Stimulated activated memory B cell treated with anti-CD40 and anti-IgM and Interleukin-4, amounts not matched to agents 10 μg/mL and 1 μg/mL and 100 μg/mL, for 72 hours (primary cell): ENCODE results near the gene GATC.

Experiments
- ATAC-seq: fragments of 150-1000 bp; cut with Tn5 transposase; 2 replicates; pipeline ENCODE4 v1.10.0; 2021
- H3K27ac Mint-ChIP-seq: one replicate; pipeline ENCODE4 v1.8.0; 2022; ENCODE audit warnings: mild to moderate bottlenecking, mixed read lengths
- H3K27me3 Mint-ChIP-seq: one replicate; pipeline ENCODE4 v1.8.0; 2022; ENCODE audit warnings: mixed read lengths
- H3K36me3 Mint-ChIP-seq: one replicate; pipeline ENCODE4 v1.8.0; 2022; ENCODE audit warnings: mixed read lengths
- H3K4me1 Mint-ChIP-seq: one replicate; pipeline ENCODE4 v1.8.0; 2022; ENCODE audit warnings: mixed read lengths
- H3K4me3 Mint-ChIP-seq: one replicate; pipeline ENCODE4 v1.8.0; 2022; ENCODE audit warnings: mild to moderate bottlenecking, moderate library complexity, mixed read lengths
- H3K9me3 Mint-ChIP-seq: one replicate; pipeline ENCODE4 v1.8.0; 2022; ENCODE audit warnings: mixed read lengths

GATC gene

GRCh38 chr12:120455302-120455701 is 9.1 kb downstream of the GATC start:
- Mint-ChIP-seq H3K36me3 (peaks cover 36% of the 10 kb centered on the region), H3K27ac (peak overlapping the region; percentile 46), H3K9me3 (no peaks in the 10 kb centered on the region), H3K4me1 (peaks cover 8% of the 10 kb centered on the region), H3K27me3 (no peaks in the 10 kb centered on the region), H3K4me3 (no peak overlapping the region)
- ATAC-seq, result no peak

- no peaks in the 10 kb centered on the region for H3K9me3 Mint-ChIP-seq
- H3K4me3 Mint-ChIP-seq, result no peak overlapping the region
- H3K4me1 Mint-ChIP-seq, result peaks cover 8% of the 10 kb centered on the region
- ATAC-seq, result no peak
- H3K36me3 Mint-ChIP-seq, result peaks cover 43% of the 10 kb centered on the region
- no peaks in the 10 kb centered on the region for H3K27me3 Mint-ChIP-seq
- no peak overlapping the region for H3K27ac Mint-ChIP-seq
Measured at GRCh38 chr12:120457133-120457532, 10.9 kb downstream of the GATC start.

GRCh38 chr12:120460157-120460556 is 13.9 kb downstream of the GATC start:
- Mint-ChIP-seq H3K36me3 (peaks cover 66% of the 10 kb centered on the region), H3K4me1 (peaks cover 8% of the 10 kb centered on the region), H3K27ac (no peak overlapping the region), H3K4me3 (no peak overlapping the region), H3K9me3 (no peaks in the 10 kb centered on the region), H3K27me3 (no peaks in the 10 kb centered on the region)
- ATAC-seq, result no peak

GRCh38 chr12:120462099-120462640 is 15.9 kb downstream of the GATC start:
- no peak overlapping the region for H3K27ac Mint-ChIP-seq
- H3K4me3 Mint-ChIP-seq, result no peak overlapping the region
- H3K4me1 Mint-ChIP-seq, result peaks cover 25% of the 10 kb centered on the region
- H3K27me3 Mint-ChIP-seq, result no peaks in the 10 kb centered on the region
- ATAC-seq, result no peak
- no peaks in the 10 kb centered on the region for H3K9me3 Mint-ChIP-seq
- peaks cover 56% of the 10 kb centered on the region for H3K36me3 Mint-ChIP-seq

GRCh38 chr12:120463712-120464111 is 17.5 kb downstream of the GATC start:
- H3K4me1 Mint-ChIP-seq, result peaks cover 40% of the 10 kb centered on the region
- no peak overlapping the region for H3K27ac Mint-ChIP-seq
- no peak overlapping the region for H3K4me3 Mint-ChIP-seq
- peaks cover 54% of the 10 kb centered on the region for H3K36me3 Mint-ChIP-seq
- no peaks in the 10 kb centered on the region for H3K9me3 Mint-ChIP-seq
- H3K27me3 Mint-ChIP-seq, result no peaks in the 10 kb centered on the region
- no peak for ATAC-seq

GRCh38 chr12:120465756-120466155 is 19.5 kb downstream of the GATC start:
- Mint-ChIP-seq H3K27me3 (no peaks in the 10 kb centered on the region), H3K27ac (no peak overlapping the region), H3K4me3 (no peak overlapping the region), H3K9me3 (no peaks in the 10 kb centered on the region), H3K4me1 (peaks cover 53% of the 10 kb centered on the region), H3K36me3 (peaks cover 40% of the 10 kb centered on the region)
- no peak for ATAC-seq

GRCh38 chr12:120466560-120467315 is 20.5 kb downstream of the GATC start:
- ATAC-seq, result no peak
- Mint-ChIP-seq H3K27me3 (no peaks in the 10 kb centered on the region), H3K9me3 (no peaks in the 10 kb centered on the region), H3K4me3 (no peak overlapping the region), H3K27ac (no peak overlapping the region), H3K36me3 (peaks cover 39% of the 10 kb centered on the region), H3K4me1 (peaks cover 53% of the 10 kb centered on the region)

GRCh38 chr12:120467439-120467838 is 21.2 kb downstream of the GATC start:
- no peak for ATAC-seq
- Mint-ChIP-seq H3K36me3 (peaks cover 34% of the 10 kb centered on the region), H3K27ac (no peak overlapping the region), H3K4me1 (peaks cover 53% of the 10 kb centered on the region), H3K27me3 (no peaks in the 10 kb centered on the region), H3K9me3 (no peaks in the 10 kb centered on the region), H3K4me3 (peak overlapping the region; percentile 91)

- Mint-ChIP-seq H3K36me3 (peaks cover 25% of the 10 kb centered on the region), H3K9me3 (no peaks in the 10 kb centered on the region), H3K27ac (peak overlapping the region; percentile 90), H3K4me1 (peaks cover 53% of the 10 kb centered on the region), H3K4me3 (peak overlapping the region; percentile 91), H3K27me3 (no peaks in the 10 kb centered on the region)
- no peak for ATAC-seq
Measured at GRCh38 chr12:120468325-120468820, 22.1 kb downstream of the GATC start.

- Mint-ChIP-seq H3K4me1 (peaks cover 53% of the 10 kb centered on the region), H3K27me3 (no peaks in the 10 kb centered on the region), H3K9me3 (no peaks in the 10 kb centered on the region), H3K4me3 (peak overlapping the region; percentile 91), H3K27ac (peak overlapping the region; percentile 90), H3K36me3 (peaks cover 20% of the 10 kb centered on the region)
- peak; percentile 80 for ATAC-seq
Measured at GRCh38 chr12:120468821-120469449, 22.7 kb downstream of the GATC start.

GRCh38 chr12:120469450-120470149 is 23.4 kb downstream of the GATC start, which contains the start of gene SRSF9:
Gene SRSF9 (minus strand): TSS chr12:120469748. CDS start chr12:120469609, 139 bp downstream.
- H3K27me3 Mint-ChIP-seq, result no peaks in the 10 kb centered on the region
- H3K4me3 Mint-ChIP-seq, result peak within 1 kb of the TSS; percentile 91
- H3K36me3 Mint-ChIP-seq, result peaks cover 13% of the 10 kb centered on the region
- H3K4me1 Mint-ChIP-seq, result peaks cover 49% of the 10 kb centered on the region
- peak within 1 kb of the TSS; percentile 90 for H3K27ac Mint-ChIP-seq
- peak; percentile 98 for ATAC-seq
- no peaks in the 10 kb centered on the region for H3K9me3 Mint-ChIP-seq

GRCh38 chr12:120470150-120470784 is 24.0 kb downstream of the GATC start:
- Mint-ChIP-seq H3K27ac (peak overlapping the region; percentile 90), H3K4me3 (peak overlapping the region; percentile 91), H3K36me3 (peaks cover 7% of the 10 kb centered on the region), H3K27me3 (no peaks in the 10 kb centered on the region), H3K9me3 (no peaks in the 10 kb centered on the region), H3K4me1 (peaks cover 47% of the 10 kb centered on the region)
- peak; percentile 27 for ATAC-seq

- Mint-ChIP-seq H3K27ac (no peak overlapping the region), H3K36me3 (no peaks in the 10 kb centered on the region), H3K9me3 (no peaks in the 10 kb centered on the region), H3K4me1 (peaks cover 24% of the 10 kb centered on the region), H3K4me3 (no peak overlapping the region), H3K27me3 (no peaks in the 10 kb centered on the region)
- ATAC-seq, result no peak
Measured at GRCh38 chr12:120472521-120472920, 26.3 kb downstream of the GATC start.

- H3K27ac Mint-ChIP-seq, result no peak overlapping the region
Measured at GRCh38 chr12:120473807-120474615, 27.8 kb downstream of the GATC start.

More at GRCh38 chr12:120473807-120474615, 27.8 kb downstream of the GATC start:
- H3K4me1 Mint-ChIP-seq, result peaks cover 13% of the 10 kb centered on the region
- no peaks in the 10 kb centered on the region for H3K36me3 Mint-ChIP-seq
- H3K27me3 Mint-ChIP-seq, result no peaks in the 10 kb centered on the region
- no peak overlapping the region for H3K4me3 Mint-ChIP-seq
- H3K9me3 Mint-ChIP-seq, result no peaks in the 10 kb centered on the region
- ATAC-seq, result no peak
